Stimulated activated CD8-positive, alpha-beta memory T cell treated with anti-CD3 and anti-CD28 coated beads, Interleukin-15, amount 100 ng/mL, for 24 hours (primary cell): ENCODE results near the gene RBM17.
"Not testable (repeated sequence)": the region's sequence is repeated elsewhere in the genome, so short reads cannot be mapped to it uniquely, and the experiment has no call there.

Source experiments
- DNase-seq: peaks from one replicate; pipeline ENCODE4 v3.0.0-alpha.2; 2020; ENCODE audit warnings: low read depth

The RBM17 gene

DNA sequence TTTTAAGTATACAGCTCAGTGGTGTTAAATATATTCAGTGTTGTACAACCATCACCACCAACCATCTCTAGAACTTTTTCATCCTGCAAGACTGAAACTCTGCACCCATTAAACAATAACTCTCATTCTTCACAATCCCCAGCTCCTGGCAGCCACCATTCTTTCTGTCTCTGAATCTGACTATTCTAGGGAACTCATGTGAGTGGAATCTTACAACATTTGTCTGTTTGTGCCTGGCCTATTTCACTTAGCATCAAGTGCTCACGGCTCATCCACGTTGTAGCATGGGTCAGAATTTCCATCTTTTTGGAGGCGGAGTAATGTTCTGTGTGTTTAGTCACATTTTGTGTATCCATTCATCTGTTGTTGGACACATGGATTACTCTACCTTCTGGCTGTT is 73.1 kb downstream of the RBM17 start:
- no peak for DNase-seq

DNA sequence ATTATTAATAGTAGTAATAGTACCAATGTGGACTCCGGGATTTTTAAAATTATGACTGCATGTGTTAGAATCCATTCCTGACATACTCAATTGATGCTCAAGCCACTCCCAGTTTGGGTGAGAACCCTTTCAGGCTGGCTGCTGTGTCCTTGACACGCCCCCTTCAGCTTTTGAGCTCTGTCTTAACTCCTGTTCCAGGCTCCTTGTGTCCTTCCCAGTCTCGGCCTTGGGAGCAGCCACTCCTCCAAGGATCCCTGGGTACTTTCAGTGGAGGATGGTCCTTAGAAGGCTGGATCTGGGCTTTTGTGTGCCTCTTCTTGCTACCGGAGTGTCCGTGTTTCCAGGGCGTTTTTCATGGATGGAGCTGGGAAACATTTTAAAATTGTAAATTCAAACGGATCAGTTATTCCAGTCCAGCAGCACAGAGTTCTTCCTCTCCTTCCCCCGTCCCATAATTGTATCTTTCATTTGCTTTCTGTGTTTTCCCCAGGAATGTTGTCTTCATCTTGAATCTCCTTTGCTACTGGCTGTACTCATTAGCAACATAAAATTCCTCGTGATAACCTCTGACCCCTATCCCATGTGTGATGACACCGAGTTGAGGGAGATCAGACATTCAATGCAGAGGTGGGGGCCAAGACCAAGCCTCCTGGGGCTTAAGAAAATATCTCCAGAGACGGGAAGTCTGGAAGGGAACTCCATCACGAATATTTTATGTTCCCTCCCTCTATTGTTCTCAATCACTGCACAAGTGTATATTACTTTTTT is 73.9 kb downstream of the RBM17 start:
- DNase-seq, result no peak

DNA sequence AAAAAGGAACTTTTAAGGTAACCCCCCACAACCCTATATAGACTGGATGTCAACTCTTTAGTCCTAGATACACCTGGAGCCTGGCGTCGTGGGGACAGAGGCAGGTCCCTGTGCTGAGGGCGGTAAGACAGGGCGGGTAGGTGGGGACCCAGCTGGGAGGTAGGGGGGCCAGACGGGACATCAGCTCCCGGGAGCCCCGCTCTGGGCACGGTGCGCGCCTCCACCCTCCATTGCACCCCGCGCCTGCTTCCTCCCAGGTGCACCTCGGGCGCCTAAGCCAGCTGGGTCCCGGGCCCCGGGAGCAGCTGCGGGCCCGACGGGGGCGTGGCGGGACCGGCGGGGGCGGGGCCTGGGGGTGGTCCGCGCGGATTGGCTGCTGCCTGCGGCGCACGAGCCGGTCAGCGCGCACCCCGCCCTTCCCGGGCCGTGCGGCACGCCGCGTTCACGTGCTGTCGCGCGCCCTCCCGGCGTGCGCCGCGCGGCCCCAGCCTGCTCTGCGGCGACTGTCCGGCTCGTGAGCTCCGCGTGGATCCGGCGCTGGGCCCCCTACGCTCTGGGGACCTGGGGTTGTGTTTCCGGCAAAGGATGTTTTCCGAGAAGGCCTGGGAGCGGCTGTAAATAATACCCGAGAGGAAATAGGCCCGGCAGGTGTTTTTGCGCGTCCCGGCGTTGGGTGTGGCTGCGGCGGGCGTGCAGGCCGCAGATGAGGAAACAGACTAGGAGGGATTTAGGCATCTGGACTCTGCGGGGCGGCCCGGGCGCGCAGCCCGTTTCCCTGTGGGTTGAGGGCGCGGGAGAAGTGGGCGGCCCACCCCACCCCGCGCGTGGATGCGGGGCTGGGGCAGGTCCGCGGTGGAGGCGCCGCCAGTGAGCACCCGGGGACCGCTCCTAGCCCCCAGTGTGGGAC is 74.8 kb downstream of the RBM17 start:
- peak; percentile 92 for DNase-seq

DNA sequence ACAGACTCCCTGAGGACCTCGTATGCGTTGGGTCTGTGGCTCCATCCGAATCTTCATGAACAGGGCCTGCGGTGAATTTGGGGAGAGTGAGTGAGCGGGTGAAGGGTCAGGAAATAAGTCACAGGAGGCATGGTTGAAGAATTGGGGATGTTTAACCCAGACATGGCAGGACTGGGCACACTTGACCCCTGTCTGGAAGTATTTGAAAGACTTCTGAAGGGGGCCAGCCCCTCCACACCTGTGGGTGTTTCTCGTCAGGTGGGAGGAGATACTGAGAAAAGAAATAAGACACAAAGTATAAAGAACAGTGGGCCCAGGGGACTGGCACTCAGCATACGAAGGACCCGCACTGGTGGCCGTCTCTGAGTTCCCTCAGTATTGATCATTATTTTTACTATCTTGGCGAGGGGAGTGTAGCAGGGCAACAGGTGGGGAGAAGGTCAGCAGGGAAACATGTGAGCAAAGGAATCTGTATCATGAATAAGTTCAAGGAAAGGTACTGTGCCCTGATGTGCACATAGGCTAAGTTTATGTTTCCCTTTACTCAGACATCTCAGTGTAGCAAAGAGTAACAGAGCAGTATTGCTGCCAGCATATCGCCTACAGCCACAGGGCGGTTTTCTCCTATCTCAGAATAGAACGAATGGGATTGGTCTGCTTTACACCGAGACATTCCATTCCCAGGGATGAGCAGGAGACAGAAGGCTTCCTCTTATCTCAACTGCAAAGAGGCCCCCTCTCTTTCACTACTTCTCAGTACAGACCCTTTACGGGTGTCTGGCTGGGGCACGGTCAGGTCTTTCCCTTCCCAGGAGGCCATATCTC is 75.6 kb downstream of the RBM17 start:
- no peak for DNase-seq

DNA sequence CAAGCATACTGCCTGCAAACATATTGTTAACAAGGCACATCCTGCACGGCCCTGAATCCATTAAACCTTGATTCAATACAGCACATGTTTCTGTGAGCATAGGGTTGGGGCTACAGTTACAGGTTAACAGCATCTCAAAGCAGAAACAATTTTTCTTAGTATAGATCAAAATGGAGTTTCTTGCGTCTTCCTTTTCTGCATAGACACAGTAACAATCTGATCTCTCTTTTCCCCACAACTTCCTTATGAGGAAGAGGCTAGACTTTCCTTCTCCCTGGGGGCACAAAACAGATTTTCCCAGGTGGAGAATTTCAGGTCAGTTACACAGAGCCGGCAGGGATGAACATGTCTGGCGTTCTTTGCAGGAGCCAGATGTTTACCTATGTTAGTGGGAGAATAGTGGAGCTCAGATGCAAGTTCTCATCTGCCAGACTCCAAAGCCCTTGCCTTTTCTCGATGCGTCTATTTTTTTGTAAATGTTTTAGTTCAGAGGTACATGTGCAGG is 76.4 kb downstream of the RBM17 start:
- DNase-seq, result no peak

DNA sequence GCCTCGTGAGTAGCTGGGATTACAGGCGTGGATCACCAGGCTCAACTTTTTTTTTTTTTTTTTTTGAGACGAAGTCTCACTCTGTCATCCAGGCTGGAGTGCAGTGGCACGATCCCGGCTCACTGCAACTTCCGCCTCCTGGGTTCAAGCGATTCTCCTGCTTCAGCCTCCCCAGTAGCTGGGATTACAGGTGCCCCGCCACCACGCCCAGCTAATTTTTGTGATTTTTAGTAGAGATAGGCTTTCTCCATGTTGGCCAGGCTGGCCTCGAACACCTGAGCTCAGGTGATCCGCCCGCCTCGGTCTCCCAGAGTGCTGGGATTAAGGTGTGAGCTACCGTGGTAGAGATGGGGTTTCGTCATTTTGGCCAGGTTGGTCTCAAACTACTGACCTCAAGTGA is 77.1 kb downstream of the RBM17 start:
- not testable (repeated sequence) for DNase-seq
